Measurements from ENCODE around the gene ARHGAP19.
A peak's percentile ranks its signal among the peaks of the same experiment; 100 is the strongest.

ARHGAP19 gene

GRCh38 chr10:97190450-97190849 is 102.0 kb downstream of the ARHGAP19 start:
- no peak for DNase-seq

- DNase-seq, result no peak
These were observed 104.2 kb downstream of the ARHGAP19 start for GRCh38 chr10:97188261-97188711.

GRCh38 chr10:97186911-97187310 is 105.5 kb downstream of the ARHGAP19 start:
- no peak for DNase-seq

- peak; percentile 37 for DNase-seq
These were observed 106.9 kb downstream of the ARHGAP19 start, which contains the start of gene SLIT1 for GRCh38 chr10:97185326-97186058. Gene SLIT1 (minus strand): TSS chr10:97185959. CDS start chr10:97185674, 285 bp downstream.

- DNase-seq, result no peak
These were observed 107.5 kb downstream of the ARHGAP19 start for GRCh38 chr10:97184971-97185325.

- DNase-seq, result no peak
These were observed 109.1 kb downstream of the ARHGAP19 start for GRCh38 chr10:97183314-97183713.

GRCh38 chr10:97182288-97182990 is 110.0 kb downstream of the ARHGAP19 start:
- DNase-seq, result no peak

- no peak for DNase-seq
These were observed 111.5 kb downstream of the ARHGAP19 start for GRCh38 chr10:97180986-97181385.

- peak; percentile 88 for DNase-seq
These were observed 112.1 kb downstream of the ARHGAP19 start for GRCh38 chr10:97180363-97180755.

- DNase-seq, result peak; percentile 88
These were observed 112.6 kb downstream of the ARHGAP19 start for GRCh38 chr10:97179731-97180362.

GRCh38 chr10:97179311-97179710 is 113.1 kb downstream of the ARHGAP19 start:
- DNase-seq, result no peak

GRCh38 chr10:97178074-97178473 is 114.4 kb downstream of the ARHGAP19 start:
- no peak for DNase-seq

GRCh38 chr10:97176226-97176625 is 116.2 kb downstream of the ARHGAP19 start:
- no peak for DNase-seq

GRCh38 chr10:97175586-97175985 is 116.9 kb downstream of the ARHGAP19 start:
- DNase-seq, result no peak

GRCh38 chr10:97174941-97175340 is 117.5 kb downstream of the ARHGAP19 start:
- DNase-seq, result no peak

GRCh38 chr10:97174276-97174775 is 118.1 kb downstream of the ARHGAP19 start:
- no peak for DNase-seq

GRCh38 chr10:97173036-97173435 is 119.4 kb downstream of the ARHGAP19 start:
- DNase-seq, result no peak
